HepG2 (cell line): ENCODE results near the gene PRKAR1B. TPM values are rescaled to one million over a fixed set of nuclear protein-coding genes. Genes with fewer than 3 reads are reported as not detected.

Source experiments
- ATAC-seq: fragments of 200-7000 bp; cut with Tn5 transposase; 3 replicates; pipeline ENCODE4 v1.9.1; 2020; ENCODE audit warnings: mild to moderate bottlenecking, moderate library complexity
- BruUV-seq: library from RNA; stranded (reverse); fragments of 400-500 nt; replicated peaks from 2 replicates; lab custom pipeline; 2021; lab: Mats Ljungman, UMichigan
- CTCF ChIA-PET: fragments of 300-600 bp; formaldehyde crosslinking; extraction: SDS; loops from one replicate; lab custom pipeline; 2021; ENCODE audit warnings: low total read pairs, inconsistent platforms, low intra/inter-chr PET ratio; lab: Yijun Ruan, JAX
- POLR2A ChIA-PET: fragments of 350-600 bp; sonication (Branson Sonifier 250); formaldehyde crosslinking; loops from one replicate; lab custom pipeline; 2020; ENCODE audit warnings: antibody characterized with exemption, inconsistent platforms; lab: Yijun Ruan, JAX
- DNase-seq: peaks from one replicate; pipeline ENCODE4 v3.0.0-alpha.2; 2015; ENCODE audit warnings: low spot score
- FAIRE-seq: peaks from 3 replicates; lab custom pipeline; 2011; peaks lifted over from hg19 to GRCh38; lab: Jason Lieb, UNC
- H2AFZ ChIP-seq: one replicate; pipeline ENCODE4 v1.6.1; 2011; ENCODE audit warnings: low read length, inconsistent platforms
- H3K27ac ChIP-seq: fragments of 300-600 bp; 3 replicates; pipeline ENCODE4 v1.8.0; 2011; ENCODE audit warnings: mixed run types, mild to moderate bottlenecking, mixed read lengths, low read length, inconsistent platforms; ENCODE audit not compliant: insufficient read depth; ENCODE audit errors: extremely low read length
- H3K27me3 ChIP-seq, 2 experiments: fragments of 200-600 bp in 1 of 2; 2 replicates in 1 of 2; 3 replicates in 1 of 2; pipeline versions ENCODE4 v1.6.0 to v1.8.0; 2011; ENCODE audit warnings: low read length in 2 of 2, mild to moderate bottlenecking in 2 of 2, moderate library complexity in 2 of 2, inconsistent platforms in 1 of 2; ENCODE audit not compliant: insufficient read depth in 2 of 2, control insufficient read depth in 1 of 2
- H3K36me3 ChIP-seq, 2 experiments: fragments of 200-600 bp in 1 of 2; replicated peaks in 1 of 2; 2 replicates in 1 of 2; 3 replicates in 1 of 2; pipeline versions ENCODE4 v1.5.1 to v1.8.0; 2011; ENCODE audit warnings: low read length in 2 of 2, inconsistent platforms in 1 of 2; ENCODE audit not compliant: insufficient read depth in 2 of 2, control insufficient read depth in 1 of 2
- H3K4me1 ChIP-seq: 2 replicates; pipeline ENCODE4 v1.5.1; 2012; ENCODE audit warnings: low read length, inconsistent platforms; ENCODE audit not compliant: insufficient read depth
- H3K4me2 ChIP-seq: 2 replicates; pipeline ENCODE4 v1.6.0; 2011; ENCODE audit warnings: low read depth, low read length, inconsistent platforms
- H3K4me3 ChIP-seq, 3 experiments: fragments of 200-600 bp in 1 of 3; sonication (generic), shearing (Covaris generic) in 1 of 3; replicated peaks in 1 of 3; 2 replicates each; pipeline ENCODE4 v1.5.1; 2011 to 2016; ENCODE audit warnings: low read length in 3 of 3, inconsistent platforms in 2 of 3, low read depth in 2 of 3, mild to moderate bottlenecking in 2 of 3, control low read depth in 1 of 3, mixed read lengths in 1 of 3; ENCODE audit not compliant: insufficient read depth in 1 of 3
- H3K79me2 ChIP-seq: one replicate; pipeline ENCODE4 v1.6.1; 2011; ENCODE audit warnings: low read length, inconsistent platforms; ENCODE audit not compliant: insufficient read depth
- H3K9ac ChIP-seq: 2 replicates; pipeline ENCODE4 v1.6.0; 2011; ENCODE audit warnings: mild to moderate bottlenecking, low read depth, low read length, inconsistent platforms; ENCODE audit not compliant: insufficient read depth
- H3K9me3 ChIP-seq: 2 replicates; pipeline ENCODE4 v1.5.1; 2012; ENCODE audit warnings: mild to moderate bottlenecking, low read length
- H4K20me1 ChIP-seq: 2 replicates; pipeline ENCODE4 v1.6.0; 2011; ENCODE audit warnings: inconsistent platforms, mild to moderate bottlenecking, low read length, moderate library complexity; ENCODE audit not compliant: insufficient read depth
- ADNP ChIP-seq: sonication (generic); formaldehyde crosslinking; IDR thresholded peaks from 2 replicates; pipeline ENCODE4 v1.4.0; 2020; ENCODE audit warnings: missing genetic modification reagents
- CEBPB ChIP-seq: IDR thresholded peaks from 2 replicates; pipeline ENCODE4 v1.6.1; 2011; ENCODE audit warnings: low read depth, low read length, improper control_type of control experiment, borderline replicate concordance
- FOXM1 ChIP-seq: sonication (generic); formaldehyde crosslinking; IDR thresholded peaks from 2 replicates; pipeline ENCODE4 v1.5.0; 2020; ENCODE audit warnings: missing genetic modification reagents
- HNRNPUL1 ChIP-seq: fragments of 200-400 bp; formaldehyde crosslinking; IDR thresholded peaks from 2 replicates; pipeline ENCODE4 v1.6.1; 2017; ENCODE audit warnings: low read depth, mild to moderate bottlenecking, low read length, moderate library complexity
- JARID2 ChIP-seq: sonication (generic); formaldehyde crosslinking; IDR thresholded peaks from 2 replicates; pipeline ENCODE4 v1.8.1; 2023; ENCODE audit warnings: missing genetic modification reagents, inconsistent platforms; ENCODE audit not compliant: insufficient replicate concordance
- NFATC3 ChIP-seq: sonication (generic); formaldehyde crosslinking; IDR thresholded peaks from 2 replicates; pipeline ENCODE4 v1.5.1; 2020; ENCODE audit warnings: mild to moderate bottlenecking, missing genetic modification reagents
- SIX4 ChIP-seq: sonication (generic); formaldehyde crosslinking; IDR thresholded peaks from 2 replicates; pipeline ENCODE4 v1.4.0; 2020; ENCODE audit warnings: missing genetic modification reagents
- SP1 ChIP-seq, 2 experiments: fragments of 450-650 bp in 1 of 2; sonication (generic) in 1 of 2; formaldehyde crosslinking in 1 of 2; IDR thresholded peaks; 2 replicates each; pipeline versions ENCODE4 v1.4.0 to v1.6.1; 2016 to 2020; ENCODE audit warnings: missing genetic modification reagents in 1 of 2
- ZNF282 ChIP-seq: fragments of 450-650 bp; IDR thresholded peaks from 2 replicates; pipeline ENCODE4 v1.6.1; 2018; ENCODE audit not compliant: partially characterized antibody
- ZNF570 ChIP-seq: sonication (generic); formaldehyde crosslinking; IDR thresholded peaks from 2 replicates; pipeline ENCODE4 v1.4.0; 2020; ENCODE audit warnings: mild to moderate bottlenecking, missing genetic modification reagents, borderline replicate concordance
- ZNF775 ChIP-seq: sonication (generic); formaldehyde crosslinking; IDR thresholded peaks from 2 replicates; pipeline ENCODE4 v1.4.0; 2020; ENCODE audit warnings: missing genetic modification reagents, mild to moderate bottlenecking, moderate library complexity, borderline replicate concordance
- WGBS: methylation state at CpG from one replicate; pipeline ENCODE4 v1.1.6; 2017; ENCODE audit warnings: low lambda C conversion rate; 5-methylcytosine and 5-hydroxymethylcytosine counted together
- in situ Hi-C: cut with HindIII; loops from 2 replicates; pipeline ENCODE4 v1.10.0; 2017; ENCODE audit warnings: low pct_unique_long_range_greater_than_20kb; ENCODE audit not compliant: extremely low pct_ligation_motif_present
- intact Hi-C: fragments of 100-400 bp; cut with micrococcal nuclease; formaldehyde crosslinking; loops from one replicate; pipeline ENCODE4 v1.10.0; 2022; ENCODE audit not compliant: unreplicated experiment
- polyA plus RNA-seq, 8 experiments: library from polyadenylated mRNA; depleted of rRNA in 3 of 8; stranded (reverse) in 7 of 8; unstranded in 1 of 8; fragments of >200 nt; fragmentation: Illumina TruSeq in 4 of 8; extraction: Trizol in 4 of 8; gene quantifications; 2 replicates each; pipeline versions ENCODE4 v1.2.1 to v1.2.3, GENCODE V29; 2011 to 2016; ENCODE audit warnings: low read depth in 4 of 8, missing spikeins in 1 of 8, mixed read lengths in 1 of 8; ENCODE audit not compliant: insufficient read depth in 1 of 8
- total RNA-seq, 5 experiments: library from RNA; depleted of rRNA; stranded (reverse); fragments of >200 nt; fragmentation: Illumina TruSeq; extraction: Trizol; gene quantifications; 2 replicates each; pipeline ENCODE4 v1.2.3, GENCODE V29; 2016; ENCODE audit warnings: low read depth in 1 of 5
- TF ChIP-seq, protein P1 (sequence below): sonication (generic); formaldehyde crosslinking; IDR thresholded peaks from 2 replicates; pipeline ENCODE4 v1.4.0; 2020; ENCODE audit warnings: low read depth, mild to moderate bottlenecking, missing genetic modification reagents

Gene PRKAR1B
- total and polyA plus RNA-seq, 2 of the 13 experiments (the other 11 are each of a cell fraction or from before 2014, with no cell fraction given) = 7.9 to 28.2 TPM

DNA sequence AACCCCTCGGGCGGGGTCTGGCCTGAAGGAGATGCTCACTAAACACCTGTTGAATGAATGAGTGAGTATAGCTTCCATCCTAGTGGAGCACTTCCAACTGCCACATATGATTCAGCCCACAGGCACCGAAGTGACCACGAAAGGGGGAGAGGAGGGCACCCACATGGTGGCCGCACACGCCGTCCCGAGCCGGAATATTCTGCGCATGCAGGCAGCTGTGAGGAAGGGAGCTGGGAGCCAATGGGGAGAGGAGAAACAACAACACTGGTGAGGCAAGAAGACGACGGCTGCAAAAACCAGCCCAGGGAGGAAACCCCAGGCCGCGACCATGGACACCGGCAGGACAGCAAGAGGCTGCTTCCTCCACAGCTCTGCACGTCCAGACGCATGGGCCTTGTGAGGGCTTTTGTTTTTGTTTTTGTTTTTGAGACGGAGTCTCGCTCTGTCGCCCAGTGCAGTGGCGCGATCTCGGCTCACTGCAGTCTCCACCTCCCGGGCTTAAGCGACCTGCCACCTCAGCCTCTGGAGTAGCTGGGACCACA lies 67.7 kb downstream of the PRKAR1B start:
- Histone ChIP-seq H3K27ac (no peak overlapping the region), H3K9me3 (no peaks in the 10 kb centered on the region), H4K20me1 (no peaks in the 10 kb centered on the region; the same call in 1 of the 2 replicates), H3K4me2 (no peak overlapping the region), H3K36me3 (peaks cover 0 to 2% of the 10 kb centered on the region in 2 experiments; a peak in 1 of 5 replicates), H3K27me3 (no peaks in the 10 kb centered on the region), H3K79me2 (no peaks in the 10 kb centered on the region), H3K4me3 (no peak overlapping the region), H3K9ac (no peak overlapping the region), H3K4me1 (no peaks in the 10 kb centered on the region), H2AFZ (no peak overlapping the region)
- ChIA-PET POLR2A (no interaction called here), CTCF (no interaction called here)
- DNase-seq = no peak
- TF ChIP-seq NFATC3 (no peak), ZNF775 (CRISPR knock-in tag) (no peak), ADNP (CRISPR knock-in tag) (no peak), JARID2 (CRISPR knock-in tag) (no peak), ZNF570 (CRISPR knock-in tag) (no peak), SIX4 (CRISPR knock-in tag) (no peak), SP1 (IDR thresholded peaks at IDR 0.05) (no peak), SP1 (CRISPR knock-in tag; IDR thresholded peaks at IDR 0.05) (no peak)
- in situ Hi-C loops = no loop called here
- ATAC-seq = no peak
- WGBS = 95% methylated on average over 25 of the region's 25 CpGs
- intact Hi-C loops = no loop called here
- FAIRE-seq = no peak
- no TSS peak for BruUV-seq

DNA sequence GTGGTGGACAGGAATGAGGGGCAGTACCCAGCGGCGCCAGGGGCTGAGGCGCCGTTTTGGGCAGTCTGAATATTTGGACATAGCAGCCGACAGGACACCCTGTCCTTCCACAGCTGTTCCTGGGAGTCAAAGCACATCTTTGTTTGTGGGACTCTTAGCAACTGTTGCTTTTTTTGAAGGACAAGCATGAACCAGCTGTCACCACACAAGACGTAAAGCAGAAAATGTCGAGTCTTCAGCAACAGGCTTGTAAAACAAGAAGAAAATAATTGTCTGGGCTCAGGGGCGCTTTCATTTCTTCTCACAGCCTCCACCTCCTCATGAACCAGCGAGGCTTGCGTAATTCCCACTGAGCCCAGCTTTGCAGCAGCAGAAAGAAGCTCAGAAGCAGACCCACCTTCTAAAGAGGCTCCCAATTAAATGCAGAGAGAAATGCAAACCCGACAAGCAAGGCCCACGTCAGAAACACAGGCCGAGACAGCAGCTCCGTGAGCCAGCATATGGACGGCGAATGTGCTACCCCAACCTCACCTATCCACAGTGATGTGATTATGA lies 69.4 kb downstream of the PRKAR1B start:
- 90% methylated on average over 16 of the region's 16 CpGs for WGBS
- no peak for ATAC-seq
- Histone ChIP-seq H3K79me2 (peaks cover 4% of the 10 kb centered on the region), H3K9ac (no peak overlapping the region), H2AFZ (no peak overlapping the region), H3K4me2 (no peak overlapping the region), H3K9me3 (no peaks in the 10 kb centered on the region), H3K4me3 (no peak overlapping the region), H3K27ac (no peak overlapping the region), H3K27me3 (no peaks in the 10 kb centered on the region), H3K4me1 (no peaks in the 10 kb centered on the region), H4K20me1 (no peaks in the 10 kb centered on the region; the same call in 1 of the 2 replicates), H3K36me3 (peaks cover 0 to 2% of the 10 kb centered on the region in 2 experiments; a peak in 1 of 5 replicates)
- ChIA-PET CTCF (no interaction called here), POLR2A (no interaction called here)
- BruUV-seq = no TSS peak
- in situ Hi-C loops = no loop called here
- intact Hi-C loops = no loop called here
- no peak for DNase-seq
- no peak for FAIRE-seq
- TF ChIP-seq HNRNPUL1 (no peak), FOXM1 (no peak), ZNF282 (no peak), CEBPB (peak; percentile 54; the same call in 1 of the 2 replicates)
- TF ChIP-seq, protein P1, sequence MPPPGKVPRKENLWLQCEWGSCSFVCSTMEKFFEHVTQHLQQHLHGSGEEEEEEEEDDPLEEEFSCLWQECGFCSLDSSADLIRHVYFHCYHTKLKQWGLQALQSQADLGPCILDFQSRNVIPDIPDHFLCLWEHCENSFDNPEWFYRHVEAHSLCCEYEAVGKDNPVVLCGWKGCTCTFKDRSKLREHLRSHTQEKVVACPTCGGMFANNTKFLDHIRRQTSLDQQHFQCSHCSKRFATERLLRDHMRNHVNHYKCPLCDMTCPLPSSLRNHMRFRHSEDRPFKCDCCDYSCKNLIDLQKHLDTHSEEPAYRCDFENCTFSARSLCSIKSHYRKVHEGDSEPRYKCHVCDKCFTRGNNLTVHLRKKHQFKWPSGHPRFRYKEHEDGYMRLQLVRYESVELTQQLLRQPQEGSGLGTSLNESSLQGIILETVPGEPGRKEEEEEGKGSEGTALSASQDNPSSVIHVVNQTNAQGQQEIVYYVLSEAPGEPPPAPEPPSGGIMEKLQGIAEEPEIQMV (CRISPR knock-in tag) = no peak
